ENCODE measurements around the gene IFTAP.

GRCh38 chr11:36688132-36688531, 93.8 kb downstream of the IFTAP start:
- TF ChIP-seq GATA2 (IDR thresholded peaks at IDR 0.05; ENCODE audit: low read depth, low read length) (no peak), GATA3 (IDR thresholded peaks at IDR 0.05; ENCODE audit: low read depth, low read length) (no peak)

All from SH-SY5Y (cell line).